Measurements from ENCODE around the gene TDRD9. TPM values are rescaled to one million over a fixed set of nuclear protein-coding genes. Genes with fewer than 3 reads are reported as not detected.

TDRD9 gene
- polyA plus RNA-seq, 1 experiment: 2.2 TPM

DNA sequence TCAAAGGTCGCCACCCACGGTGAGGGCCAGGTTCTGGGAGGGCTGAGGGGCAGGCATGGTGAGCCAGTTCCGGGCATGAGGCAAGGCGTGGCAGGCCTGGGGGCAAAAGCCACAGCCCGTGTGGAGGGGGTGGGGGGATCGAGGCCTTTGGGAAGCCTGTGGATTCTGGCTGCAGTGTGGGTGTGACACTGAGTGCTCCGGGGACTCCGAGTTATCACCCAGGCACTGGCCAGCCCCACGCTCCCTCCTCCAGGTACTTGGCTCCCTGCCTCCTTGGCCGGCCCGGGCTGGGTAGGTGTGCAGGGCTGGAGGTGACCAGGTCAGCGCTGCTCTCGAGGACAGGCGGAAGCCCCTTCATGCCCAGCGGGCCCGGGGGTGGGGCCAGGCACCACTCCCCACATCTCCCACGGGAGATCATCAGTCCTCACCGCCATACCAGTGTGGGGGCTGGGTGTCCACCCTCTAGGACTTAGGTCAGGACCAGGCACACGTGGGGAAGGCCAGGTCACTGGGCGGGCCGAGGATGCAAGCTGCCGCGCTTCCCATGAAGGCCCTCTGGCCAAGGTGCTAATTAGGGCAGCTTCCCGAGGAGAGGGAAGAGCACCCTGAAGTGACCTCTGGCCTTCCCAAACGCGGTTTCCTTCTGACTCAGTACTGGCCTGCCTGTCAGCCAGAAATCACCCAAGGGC is 34.1 kb upstream of the TDRD9 start:
- CTCF ChIA-PET: interaction anchor here (0.6 to 1.2 kb wide), 2 partner anchors 18 to 86 kb away, joined by 3 to 4 read pairs; no protein-coding TSS in a partner anchor
- TF ChIP-seq, protein P1, sequence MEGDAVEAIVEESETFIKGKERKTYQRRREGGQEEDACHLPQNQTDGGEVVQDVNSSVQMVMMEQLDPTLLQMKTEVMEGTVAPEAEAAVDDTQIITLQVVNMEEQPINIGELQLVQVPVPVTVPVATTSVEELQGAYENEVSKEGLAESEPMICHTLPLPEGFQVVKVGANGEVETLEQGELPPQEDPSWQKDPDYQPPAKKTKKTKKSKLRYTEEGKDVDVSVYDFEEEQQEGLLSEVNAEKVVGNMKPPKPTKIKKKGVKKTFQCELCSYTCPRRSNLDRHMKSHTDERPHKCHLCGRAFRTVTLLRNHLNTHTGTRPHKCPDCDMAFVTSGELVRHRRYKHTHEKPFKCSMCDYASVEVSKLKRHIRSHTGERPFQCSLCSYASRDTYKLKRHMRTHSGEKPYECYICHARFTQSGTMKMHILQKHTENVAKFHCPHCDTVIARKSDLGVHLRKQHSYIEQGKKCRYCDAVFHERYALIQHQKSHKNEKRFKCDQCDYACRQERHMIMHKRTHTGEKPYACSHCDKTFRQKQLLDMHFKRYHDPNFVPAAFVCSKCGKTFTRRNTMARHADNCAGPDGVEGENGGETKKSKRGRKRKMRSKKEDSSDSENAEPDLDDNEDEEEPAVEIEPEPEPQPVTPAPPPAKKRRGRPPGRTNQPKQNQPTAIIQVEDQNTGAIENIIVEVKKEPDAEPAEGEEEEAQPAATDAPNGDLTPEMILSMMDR (IDR thresholded peaks at IDR 0.05; ENCODE audit: insufficient read depth, low read depth, low read length): no peak
- DNase-seq (ENCODE audit: low read depth): no peak
- Histone ChIP-seq H3K4me3 (ENCODE audit: low read depth, low read length) (no peak overlapping the region), H3K27me3 (ENCODE audit: control insufficient read depth, insufficient read depth, low read length) (no peaks in the 10 kb centered on the region), H3K36me3 (ENCODE audit: control insufficient read depth, insufficient read depth, low read length) (no peaks in the 10 kb centered on the region)
- POLR2A ChIA-PET: no interaction called here

DNA sequence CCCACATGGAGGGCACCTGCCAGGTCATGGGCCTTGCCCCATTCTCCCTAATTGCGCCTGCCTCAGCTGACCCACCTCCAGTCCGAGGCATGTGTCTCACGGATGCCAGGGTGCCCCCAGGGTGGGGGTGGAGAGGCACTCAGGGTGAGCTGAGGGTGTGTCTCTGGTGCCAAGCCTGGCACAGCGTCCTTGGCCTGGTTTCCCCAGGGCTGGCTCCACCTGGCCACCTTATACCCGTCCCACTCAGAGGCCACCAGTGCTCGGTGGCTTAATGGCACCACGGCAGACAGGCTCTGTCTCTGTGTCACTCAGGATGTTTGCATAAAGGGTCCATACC is 33.6 kb upstream of the TDRD9 start:
- no peak for DNase-seq (ENCODE audit: low read depth)
- H3K4me3 ChIP-seq (ENCODE audit: low read depth, low read length): no peak overlapping the region
- TF ChIP-seq, protein P1 (IDR thresholded peaks at IDR 0.05; ENCODE audit: insufficient read depth, low read depth, low read length): no peak
- CTCF ChIA-PET: interaction anchor here (1.2 kb wide), 1 partner anchor 86 kb away, joined by 4 read pairs; no protein-coding TSS in a partner anchor
- POLR2A ChIA-PET: no interaction called here
- H3K36me3 ChIP-seq (ENCODE audit: control insufficient read depth, insufficient read depth, low read length): no peaks in the 10 kb centered on the region
- no peaks in the 10 kb centered on the region for H3K27me3 ChIP-seq (ENCODE audit: control insufficient read depth, insufficient read depth, low read length)

DNA sequence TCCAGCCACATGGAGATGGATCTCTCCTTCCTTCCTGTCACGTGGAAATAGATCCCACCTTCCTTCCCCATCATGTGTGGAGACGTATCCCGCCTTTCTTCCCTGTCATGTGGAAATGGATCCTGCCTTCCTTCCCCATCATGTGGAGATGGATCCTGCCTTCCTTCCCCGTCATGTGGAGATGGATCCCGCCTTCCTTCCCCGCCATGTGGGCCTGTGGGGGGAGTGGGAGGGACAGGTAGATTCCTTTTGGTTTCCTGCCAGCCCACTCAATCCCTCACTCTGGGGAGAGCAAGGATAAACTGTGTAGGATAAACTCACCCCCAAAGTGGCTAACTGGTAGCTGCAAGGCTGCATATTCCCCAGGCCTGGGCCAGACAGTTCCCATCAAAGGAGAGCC is 31.7 kb upstream of the TDRD9 start:
- Histone ChIP-seq H3K36me3 (ENCODE audit: control insufficient read depth, insufficient read depth, low read length) (no peaks in the 10 kb centered on the region), H3K4me3 (ENCODE audit: low read depth, low read length) (no peak overlapping the region), H3K27me3 (ENCODE audit: control insufficient read depth, insufficient read depth, low read length) (no peaks in the 10 kb centered on the region)
- ChIA-PET POLR2A (no interaction called here), CTCF (interaction anchor here (1.0 kb wide), 1 partner anchor 11 kb away, joined by 3 read pairs; no protein-coding TSS in a partner anchor)
- no peak for DNase-seq (ENCODE audit: low read depth)
- TF ChIP-seq, protein P1 (IDR thresholded peaks at IDR 0.05; ENCODE audit: insufficient read depth, low read depth, low read length): no peak

DNA sequence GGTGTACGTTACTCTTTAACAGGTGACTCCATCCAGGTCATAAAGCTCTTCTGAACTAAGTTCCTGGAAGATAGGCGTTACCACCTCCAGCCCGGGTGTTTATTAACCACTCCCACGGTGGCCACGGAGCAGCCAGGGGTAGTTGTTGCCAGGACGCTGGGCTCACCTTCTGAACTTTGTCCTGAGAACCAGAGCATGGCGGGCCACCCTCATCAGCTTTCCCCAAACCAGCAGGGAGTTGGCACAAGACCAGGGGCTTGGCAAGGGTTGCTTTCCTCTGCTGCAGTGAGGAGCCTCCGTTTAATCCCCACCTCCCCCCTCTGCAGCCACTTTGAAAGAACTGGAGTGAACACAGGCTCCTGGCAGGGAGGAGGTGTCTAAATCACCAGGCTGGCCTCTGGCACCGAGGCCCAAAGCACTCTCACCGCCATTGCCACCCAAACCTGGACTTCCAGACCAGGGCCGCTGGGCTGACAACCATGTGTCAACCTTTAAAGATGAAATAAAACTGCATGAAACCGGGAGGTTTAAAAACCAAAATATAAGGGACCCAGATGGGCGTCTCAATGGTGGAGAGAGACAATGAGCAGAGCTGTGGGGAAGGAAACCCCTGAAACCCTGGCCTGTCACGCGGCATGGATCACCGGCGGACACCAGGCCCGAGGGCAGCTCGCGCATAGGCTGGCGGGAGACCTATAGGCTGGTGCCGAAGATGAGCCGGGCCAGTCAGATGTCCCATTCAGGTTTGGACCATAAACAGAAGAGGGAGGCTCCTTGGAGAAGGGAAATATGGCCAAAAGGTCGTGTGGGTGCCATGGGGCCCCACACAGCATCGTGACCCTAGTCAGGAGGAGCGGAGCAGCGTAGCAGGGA is 30.9 kb upstream of the TDRD9 start:
- DNase-seq (ENCODE audit: low read depth): no peak
- H3K4me3 ChIP-seq (ENCODE audit: low read depth, low read length): no peak overlapping the region
- ChIA-PET CTCF (interaction anchor here (4.1 kb wide), 1 partner anchor 13 kb away, joined by 36 read pairs; no protein-coding TSS in a partner anchor), POLR2A (no interaction called here)
- TF ChIP-seq, protein P1 (IDR thresholded peaks at IDR 0.05; ENCODE audit: insufficient read depth, low read depth, low read length): no peak
- no peaks in the 10 kb centered on the region for H3K36me3 ChIP-seq (ENCODE audit: control insufficient read depth, insufficient read depth, low read length)
- no peaks in the 10 kb centered on the region for H3K27me3 ChIP-seq (ENCODE audit: control insufficient read depth, insufficient read depth, low read length)

DNA sequence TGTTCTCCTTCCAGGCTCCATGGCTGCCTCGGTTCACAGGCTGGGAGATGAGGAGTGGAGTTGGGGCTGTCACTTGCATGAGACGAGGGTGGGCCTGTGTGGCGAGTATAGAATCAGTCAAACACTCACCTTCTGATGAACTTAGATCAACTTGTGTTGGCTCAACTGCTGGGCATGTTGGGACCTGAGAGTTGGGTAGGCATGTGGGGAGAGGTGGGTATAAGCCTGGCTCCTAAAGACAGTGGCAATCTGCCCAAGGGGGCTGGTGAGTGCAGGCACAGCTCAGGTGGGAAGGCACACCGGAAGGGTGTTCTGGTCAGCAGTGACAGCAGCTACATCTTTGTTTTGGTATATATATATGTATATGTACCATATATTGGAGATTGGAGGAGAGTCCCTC is 30.1 kb upstream of the TDRD9 start:
- no peaks in the 10 kb centered on the region for H3K36me3 ChIP-seq (ENCODE audit: control insufficient read depth, insufficient read depth, low read length)
- POLR2A ChIA-PET: no interaction called here
- DNase-seq (ENCODE audit: low read depth): no peak
- no peak overlapping the region for H3K4me3 ChIP-seq (ENCODE audit: low read depth, low read length)
- TF ChIP-seq, protein P1 (IDR thresholded peaks at IDR 0.05; ENCODE audit: insufficient read depth, low read depth, low read length): no peak
- CTCF ChIA-PET: interaction anchor here (3.1 to 4.1 kb wide), 2 partner anchors 8 to 12 kb away, joined by 17 to 36 read pairs; no protein-coding TSS in a partner anchor
- H3K27me3 ChIP-seq (ENCODE audit: control insufficient read depth, insufficient read depth, low read length): no peaks in the 10 kb centered on the region
